GM19438 (cell line): ENCODE results near the gene TMCO5A.
"Not testable (repeated sequence)": the region's sequence is repeated elsewhere in the genome, so short reads cannot be mapped to it uniquely, and the experiment has no call there.

Source experiments
- ATAC-seq: cut with Tn5 transposase; IDR thresholded peaks from one replicate; pipeline ENCODE4 v1.9.1; 2021; ENCODE audit warnings: low read depth; ENCODE audit not compliant: unreplicated experiment

Gene TMCO5A

DNA sequence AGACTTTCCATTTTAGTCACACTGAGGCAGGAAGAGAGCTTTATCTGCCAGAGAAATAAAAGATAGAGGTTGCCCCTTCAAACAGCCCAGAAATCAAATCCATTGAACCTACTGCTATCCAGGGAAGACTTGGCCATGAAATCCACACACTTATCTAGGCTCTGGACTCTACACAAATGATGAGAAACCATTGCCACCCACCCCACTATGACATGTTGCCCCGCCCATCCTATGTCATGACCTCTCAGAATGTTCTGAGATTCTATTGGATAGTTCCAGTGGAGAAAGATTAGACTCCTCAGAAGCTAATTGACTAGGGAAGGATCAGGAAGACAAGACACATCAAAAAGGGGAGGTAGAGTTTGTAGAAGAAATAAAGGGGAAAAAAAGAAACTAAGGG lies at the start of gene TMCO5A:
TSS of gene TMCO5A (plus strand) at position 301 of the 400 bp plus-strand sequence. CDS start 1,684 bp downstream, outside the sequence.
- no peak for ATAC-seq

DNA sequence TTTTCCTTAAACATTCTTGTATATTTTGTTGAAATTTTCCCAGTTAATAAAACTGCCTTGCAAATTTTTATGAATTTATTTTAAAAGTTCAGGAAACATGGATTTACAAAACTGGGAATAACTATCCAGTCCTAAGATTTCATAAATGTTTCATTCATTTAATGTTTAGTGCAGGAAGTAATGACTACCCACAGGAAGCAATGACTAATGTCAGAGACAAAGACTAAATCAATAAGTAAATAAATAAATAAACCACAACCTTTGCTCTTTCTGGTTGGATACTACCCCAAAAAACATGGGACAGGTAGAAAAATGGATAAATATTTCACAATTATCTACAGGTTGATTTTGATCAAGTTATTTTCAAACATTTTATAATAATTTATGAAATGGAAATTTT lies 48.8 kb upstream of the TMCO5A start:
- ATAC-seq, result no peak

DNA sequence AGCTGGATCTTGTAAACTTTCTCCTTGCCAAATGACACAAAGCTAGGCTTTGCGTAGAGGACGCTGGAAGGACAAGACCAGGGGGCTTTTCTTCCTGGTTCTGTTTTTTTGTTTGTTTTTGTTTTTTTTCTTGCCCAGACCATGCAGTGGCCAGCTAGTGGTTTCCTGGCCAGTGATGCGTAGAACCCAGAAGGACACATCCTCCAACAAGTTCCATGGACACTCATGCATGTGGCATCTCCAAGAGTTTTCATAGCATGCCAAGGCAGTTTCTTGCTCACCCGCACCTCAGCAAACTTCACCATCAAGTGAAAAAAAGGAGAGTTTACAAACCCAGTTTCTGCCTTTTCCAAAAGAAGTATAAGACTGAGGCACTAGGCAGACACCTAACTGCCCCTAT lies 46.1 kb upstream of the TMCO5A start:
- ATAC-seq, result no peak

DNA sequence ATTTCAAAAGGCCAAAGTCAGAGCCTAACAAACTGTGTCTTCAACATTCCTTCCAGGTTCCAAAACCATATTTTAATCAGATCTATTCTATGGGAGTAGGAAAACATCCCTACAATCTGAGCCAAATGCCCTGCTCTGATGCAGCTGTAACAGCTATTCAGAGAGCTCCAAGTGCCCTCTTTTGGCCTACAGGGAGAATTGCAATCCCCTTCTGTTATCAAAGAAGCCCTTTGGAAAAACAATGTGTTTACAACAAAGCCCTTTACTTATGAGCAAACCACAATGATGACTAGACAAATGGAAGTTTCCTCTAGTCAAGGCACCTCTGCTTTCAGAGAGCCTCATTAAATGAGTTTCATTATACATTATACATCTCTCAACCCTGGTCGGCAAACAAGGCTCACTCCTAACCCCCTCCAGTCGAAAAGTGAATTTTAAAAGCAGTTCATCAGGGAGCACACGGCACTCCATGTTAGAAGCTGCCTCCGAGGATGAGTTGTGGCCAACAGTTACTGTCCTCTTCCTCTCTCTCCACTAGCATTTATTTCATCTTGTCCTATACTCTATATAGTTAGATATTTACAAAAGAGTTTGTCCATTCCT lies 42.6 kb upstream of the TMCO5A start:
- ATAC-seq, result no peak

DNA sequence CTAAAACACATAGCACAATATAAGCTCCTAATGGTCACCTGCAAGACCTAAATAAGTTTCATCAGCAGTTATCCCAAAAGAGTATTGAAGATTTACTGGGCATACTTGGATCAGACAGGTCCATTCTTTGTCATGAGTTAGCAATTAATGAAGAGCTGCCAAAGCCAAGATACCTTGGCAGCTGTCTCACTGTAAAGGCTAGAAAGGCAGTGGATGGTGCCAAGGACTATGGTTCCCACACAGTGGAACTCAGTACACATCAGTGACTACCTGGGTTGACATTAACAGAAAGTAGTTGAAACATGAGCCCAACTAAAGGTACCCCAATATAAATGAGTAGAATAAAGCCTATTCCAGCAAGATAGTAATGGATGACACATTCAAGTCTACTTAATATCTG lies 41.1 kb upstream of the TMCO5A start:
- no peak for ATAC-seq

DNA sequence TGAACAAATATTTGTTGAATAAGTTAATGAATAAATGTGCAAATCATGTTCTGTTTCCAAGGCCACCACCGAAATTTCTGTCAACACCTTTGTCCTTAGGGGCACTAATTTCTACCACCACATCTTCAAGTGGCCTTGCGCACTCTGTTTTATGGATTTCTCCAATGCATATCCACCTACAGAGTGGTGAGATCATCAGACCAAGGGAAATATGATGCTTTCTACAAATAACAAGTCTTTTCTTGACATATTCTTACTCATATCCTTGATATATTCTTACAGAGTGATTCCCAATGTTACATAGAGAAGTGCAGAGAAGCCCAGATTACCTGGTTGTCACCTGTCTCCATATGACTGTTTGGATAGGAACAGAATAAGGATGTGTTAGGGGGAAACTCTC lies 36.1 kb upstream of the TMCO5A start:
- no peak for ATAC-seq

DNA sequence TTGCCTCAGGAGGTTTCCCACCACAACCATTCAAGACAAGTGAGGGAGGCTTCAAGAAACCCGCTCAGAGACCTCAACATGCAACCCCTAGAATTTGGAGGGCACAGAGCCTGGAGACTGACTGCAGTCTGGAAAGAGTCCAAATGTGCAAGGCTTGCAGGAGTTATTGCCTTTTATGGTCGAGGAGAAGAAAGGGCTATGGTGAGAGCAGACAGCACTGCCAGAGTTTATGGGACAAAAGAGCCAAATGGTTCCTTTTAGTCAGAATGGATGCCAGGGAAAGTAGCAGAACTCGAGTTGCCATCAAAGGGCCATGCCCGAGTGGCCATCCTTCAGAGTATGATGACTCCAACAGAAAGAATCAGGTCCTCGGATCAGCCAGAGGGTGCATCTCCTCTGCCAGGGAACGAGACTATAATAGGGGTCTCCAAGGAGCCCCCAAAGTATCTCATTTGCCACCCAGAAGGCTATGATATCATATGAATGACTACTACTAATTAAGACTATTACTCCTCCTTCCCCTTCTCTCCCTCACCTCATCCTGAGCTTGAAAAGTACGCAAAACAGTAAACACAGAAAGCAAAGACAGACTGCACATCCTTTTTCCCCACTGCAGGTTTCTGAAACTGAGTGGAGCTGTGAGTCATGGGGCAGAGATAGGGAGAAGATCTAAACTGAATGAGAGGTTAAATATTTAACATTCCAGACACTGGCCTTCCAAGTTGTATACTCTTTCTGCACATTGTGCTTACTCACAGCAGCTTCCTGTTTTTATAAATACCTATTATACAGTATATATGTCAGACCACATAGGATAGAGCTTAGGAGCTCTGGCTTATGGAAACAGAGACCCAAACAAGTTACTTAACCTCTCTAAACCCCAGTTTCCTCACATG lies 33.9 kb upstream of the TMCO5A start:
- no peak for ATAC-seq

DNA sequence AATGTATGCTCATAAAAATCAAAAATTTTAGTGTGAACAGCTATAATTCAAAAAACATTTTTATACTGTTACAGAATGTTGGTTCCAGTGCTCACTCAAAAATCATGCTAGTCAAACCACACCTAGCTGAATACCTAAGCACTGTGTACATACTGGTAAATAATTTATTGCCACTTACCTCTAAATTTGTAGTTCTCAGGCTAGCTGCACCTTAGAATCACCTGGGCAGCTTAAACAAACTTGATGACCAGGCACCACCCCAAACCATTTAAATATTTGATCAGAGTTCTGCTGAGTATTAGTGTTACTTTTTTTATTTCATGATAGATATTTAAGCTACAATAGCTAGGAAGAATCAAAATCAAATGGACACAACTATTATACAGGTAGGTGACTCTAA lies 32.3 kb upstream of the TMCO5A start:
- ATAC-seq, result no peak

DNA sequence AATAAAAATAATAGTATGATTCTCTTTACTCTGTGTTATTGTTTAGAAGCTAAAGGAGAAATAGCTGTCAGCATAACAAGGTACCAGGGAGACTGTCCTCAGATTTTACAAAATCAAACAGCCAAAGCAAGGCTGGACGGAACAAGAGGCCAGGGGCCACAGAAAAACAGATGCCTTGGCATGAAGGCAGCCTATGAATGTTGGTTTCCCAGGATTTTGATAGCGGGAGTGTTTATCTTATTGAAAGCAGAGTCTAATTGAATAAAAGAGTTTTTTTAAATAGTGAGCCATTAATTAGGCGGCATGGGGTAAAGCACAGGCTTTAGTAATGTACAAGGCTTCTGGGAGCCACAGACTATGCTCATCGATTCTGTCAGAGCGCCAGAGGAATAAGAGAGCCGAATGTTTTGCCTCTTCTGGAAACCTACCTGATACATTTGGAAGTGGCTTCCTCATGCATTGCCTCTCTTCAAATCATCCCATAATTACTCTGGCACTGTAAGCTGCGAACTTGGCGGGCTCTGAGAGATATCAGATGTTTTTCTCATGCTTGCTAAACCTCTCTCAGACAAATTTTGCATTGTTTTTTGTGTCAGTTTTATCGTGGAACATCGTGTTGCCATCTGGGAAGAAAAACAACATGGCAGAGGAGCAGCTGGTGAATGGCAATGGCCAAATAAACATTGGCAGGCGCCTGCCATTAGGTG lies 30.4 kb upstream of the TMCO5A start:
- no peak for ATAC-seq

DNA sequence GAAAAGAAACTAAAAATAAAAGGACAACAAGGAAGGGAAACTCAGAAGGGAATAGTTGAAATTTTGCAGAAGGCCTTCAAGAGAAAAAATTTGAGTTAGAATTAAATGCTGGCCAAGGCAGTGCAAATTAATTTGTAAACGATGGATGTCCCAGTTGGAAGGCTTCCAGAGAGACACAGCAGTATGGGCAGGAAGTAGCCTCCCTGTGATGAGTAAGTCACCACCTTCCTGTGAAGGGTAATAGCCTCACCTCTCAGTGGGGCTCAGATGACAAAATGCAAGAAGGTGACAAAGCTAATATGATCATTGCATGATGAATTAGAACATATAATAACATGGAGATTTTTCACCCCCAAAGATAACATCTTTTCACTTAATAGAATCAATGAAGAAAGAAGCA lies 27.3 kb upstream of the TMCO5A start:
- no peak for ATAC-seq

DNA sequence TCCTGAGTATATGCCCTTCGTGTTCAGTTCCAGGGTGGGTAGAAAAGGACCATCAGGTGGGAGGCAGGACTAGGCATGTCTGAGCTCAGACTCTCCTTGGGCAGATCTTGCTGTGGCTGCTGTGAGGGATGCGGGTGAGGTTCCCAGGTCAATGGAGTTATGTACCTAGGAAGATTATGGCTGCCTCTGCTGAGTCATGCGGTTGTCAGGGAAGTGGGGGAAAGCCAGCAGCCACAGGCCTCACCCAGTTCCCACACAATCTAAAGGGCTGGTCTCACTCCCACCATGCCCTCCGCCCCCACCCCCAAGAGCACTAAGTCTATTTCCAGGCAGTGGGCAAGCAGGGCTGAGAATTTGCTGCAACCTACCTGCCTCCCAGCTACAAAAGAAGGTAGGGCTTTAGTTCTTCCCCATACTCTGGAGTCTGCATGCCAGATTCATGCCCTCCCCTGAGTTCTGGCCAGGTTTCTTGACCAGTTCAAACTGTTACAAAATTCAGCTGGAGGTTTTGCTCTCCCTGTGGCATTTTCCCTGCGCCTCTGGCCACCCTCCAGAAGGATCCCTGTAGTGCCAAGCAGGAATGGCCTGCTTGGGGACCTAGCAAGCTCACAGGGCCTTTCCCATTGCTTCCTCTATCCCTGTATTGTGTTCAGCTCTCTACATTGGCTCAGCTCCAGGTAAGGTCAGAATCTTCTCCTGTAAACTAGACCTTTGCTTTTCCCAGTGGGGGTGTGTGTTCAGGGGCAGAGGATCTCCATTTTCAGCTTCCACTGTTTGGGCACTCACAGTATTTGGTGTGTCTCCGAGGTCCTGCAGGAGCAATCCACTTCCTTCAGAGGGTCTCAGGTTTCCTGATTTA lies 12.7 kb upstream of the TMCO5A start:
- no peak for ATAC-seq

DNA sequence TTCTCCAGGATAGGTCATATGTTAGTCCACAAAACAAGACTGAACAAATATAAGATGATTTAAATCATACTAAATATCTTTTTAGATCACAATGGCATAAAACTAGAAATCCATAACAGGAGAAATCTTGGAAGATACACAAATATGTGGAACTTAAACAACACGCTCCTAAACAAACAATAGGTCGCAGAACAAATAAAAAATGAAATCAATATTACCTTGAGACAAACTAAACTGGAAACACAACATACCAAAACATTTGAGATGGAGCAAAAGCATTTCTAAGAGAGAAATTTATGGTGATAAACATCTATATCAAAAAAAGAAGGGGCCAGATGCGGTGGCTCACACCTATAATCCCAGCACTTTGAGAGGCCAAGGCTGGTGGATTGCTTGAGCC lies 8.3 kb upstream of the TMCO5A start:
- ATAC-seq, result no peak

DNA sequence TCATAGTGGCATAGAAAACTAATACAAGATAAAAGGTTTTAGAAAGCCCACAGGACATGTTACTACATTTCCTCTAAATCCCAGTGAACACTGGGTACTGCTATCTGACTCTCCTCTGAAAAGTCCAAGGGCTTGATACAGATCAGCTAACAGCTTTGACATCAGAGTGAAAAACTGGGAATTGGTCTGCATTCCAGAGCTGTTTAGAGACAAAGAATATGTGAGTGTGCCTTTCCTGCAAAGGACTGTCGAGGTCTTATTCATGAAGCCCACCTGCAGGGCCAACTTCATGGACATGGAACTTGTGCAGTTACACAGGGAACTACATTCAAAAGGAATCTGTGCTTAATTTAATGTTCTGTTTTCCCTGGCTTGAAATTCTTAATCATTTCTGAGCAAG lies 5.2 kb upstream of the TMCO5A start:
- ATAC-seq, result no peak

DNA sequence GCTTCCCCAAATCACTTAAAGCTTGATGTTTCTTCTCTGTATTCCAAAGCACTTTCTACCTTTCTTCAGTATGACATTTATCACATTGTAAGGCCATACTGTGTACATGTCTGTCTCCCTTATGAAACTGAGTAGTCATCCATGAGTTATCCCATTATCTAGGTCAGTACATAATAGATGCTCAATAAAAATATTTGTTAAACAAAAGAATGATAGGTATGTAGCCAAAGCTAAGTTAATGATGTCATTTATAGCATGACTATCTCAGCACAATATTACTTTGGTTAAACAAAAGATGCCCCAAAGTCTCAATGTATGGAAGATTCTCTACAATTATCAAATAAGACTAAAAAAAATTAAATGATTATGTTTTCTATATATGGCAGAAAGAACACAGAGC lies 3.1 kb upstream of the TMCO5A start:
- no peak for ATAC-seq

DNA sequence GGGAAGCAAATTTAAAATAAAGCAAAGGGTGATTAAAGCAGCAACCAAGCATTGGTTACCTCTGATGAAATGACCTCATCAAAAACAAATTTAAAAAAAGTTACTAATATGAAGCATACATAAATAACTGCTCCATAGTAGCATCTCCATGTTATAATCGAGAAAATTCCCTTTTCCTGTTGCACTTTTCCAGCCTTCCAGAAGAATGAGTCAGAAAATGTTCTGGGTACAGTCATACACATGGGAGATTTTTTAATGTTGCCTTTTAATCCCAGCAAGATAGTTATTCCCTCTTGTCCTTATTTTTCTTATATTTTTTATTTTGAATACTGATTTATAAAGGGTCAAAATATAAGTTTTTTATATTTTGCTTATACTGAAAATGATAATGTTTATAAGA lies 2.6 kb upstream of the TMCO5A start:
- no peak for ATAC-seq

DNA sequence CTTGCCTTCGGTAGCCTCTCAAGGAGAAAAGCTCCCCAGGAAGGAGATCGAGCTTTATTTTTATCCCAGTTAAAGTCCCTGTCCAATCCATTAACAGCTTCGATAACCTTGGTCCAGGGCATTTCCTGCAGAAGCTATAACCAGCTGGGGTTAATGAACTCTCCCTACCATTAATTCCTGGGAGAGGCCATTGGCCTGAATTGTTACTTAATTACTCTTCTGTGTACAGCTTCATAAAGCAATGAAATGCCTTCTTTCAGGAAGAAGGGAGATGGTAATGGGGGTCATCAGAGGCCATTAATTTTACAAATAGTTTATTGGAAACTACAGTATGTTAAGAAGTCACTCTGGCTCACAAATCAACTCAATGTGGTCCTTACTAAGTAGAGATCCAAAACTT lies 1.9 kb upstream of the TMCO5A start:
- ATAC-seq, result no peak

DNA sequence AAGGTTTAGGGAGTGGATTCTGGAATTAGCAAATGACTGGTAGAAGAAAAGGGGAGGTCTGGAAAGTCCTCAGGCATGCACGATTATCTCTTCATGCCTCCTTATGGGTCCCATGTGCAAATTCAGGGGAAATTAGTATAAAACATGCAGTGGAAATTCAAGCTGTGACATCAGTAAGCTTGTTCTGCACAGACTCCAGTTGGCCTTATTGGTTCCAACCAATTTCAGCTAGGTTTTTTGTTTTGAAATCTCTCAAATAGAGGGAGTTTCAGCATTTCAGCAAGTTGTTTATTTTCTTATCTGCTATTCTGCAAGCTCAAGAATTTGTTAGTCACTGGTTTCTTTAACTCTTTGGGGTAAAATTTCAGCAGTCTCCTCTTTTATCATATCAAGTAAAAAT lies 774 bp upstream of the TMCO5A start:
- no peak for ATAC-seq

DNA sequence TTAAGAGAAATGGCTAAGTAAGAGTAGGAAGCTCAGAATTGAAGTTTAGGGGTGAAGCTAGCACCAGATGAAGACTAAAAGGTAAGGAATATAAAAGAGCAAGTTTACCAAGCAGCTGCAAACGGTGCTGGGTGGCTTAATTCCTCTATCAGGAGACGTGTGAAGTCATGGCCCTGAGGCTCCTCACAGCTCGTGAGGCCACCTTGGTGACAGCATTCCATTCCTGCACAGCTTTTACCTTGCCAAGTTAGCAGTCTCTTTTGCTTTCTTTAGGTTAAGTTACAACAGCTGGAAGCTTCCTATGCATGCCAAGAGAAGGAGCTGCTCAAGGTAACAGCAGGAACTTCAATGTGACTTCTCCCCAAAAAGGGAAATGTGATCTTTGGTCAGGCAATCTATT lies 6.4 kb downstream of the TMCO5A start:
- no peak for ATAC-seq

DNA sequence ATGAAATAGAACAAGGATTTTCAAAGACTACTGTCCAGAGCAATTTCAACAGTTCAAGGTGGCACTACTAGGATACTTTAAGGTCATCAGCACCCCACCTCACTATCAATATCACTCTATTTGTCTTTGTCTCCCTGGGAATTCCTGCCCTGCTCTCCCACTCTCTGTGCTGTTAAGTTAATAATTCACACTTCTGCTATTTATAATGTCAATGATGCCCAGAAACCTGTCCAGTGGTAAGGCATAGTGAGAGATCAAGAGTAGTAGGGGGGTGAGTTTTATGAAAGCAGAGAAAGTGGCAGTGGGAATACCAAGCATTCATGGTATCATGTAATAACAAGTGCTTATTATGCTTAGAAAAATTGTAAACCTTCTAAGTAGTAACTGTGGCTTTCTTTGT lies 7.3 kb downstream of the TMCO5A start:
- no peak for ATAC-seq

DNA sequence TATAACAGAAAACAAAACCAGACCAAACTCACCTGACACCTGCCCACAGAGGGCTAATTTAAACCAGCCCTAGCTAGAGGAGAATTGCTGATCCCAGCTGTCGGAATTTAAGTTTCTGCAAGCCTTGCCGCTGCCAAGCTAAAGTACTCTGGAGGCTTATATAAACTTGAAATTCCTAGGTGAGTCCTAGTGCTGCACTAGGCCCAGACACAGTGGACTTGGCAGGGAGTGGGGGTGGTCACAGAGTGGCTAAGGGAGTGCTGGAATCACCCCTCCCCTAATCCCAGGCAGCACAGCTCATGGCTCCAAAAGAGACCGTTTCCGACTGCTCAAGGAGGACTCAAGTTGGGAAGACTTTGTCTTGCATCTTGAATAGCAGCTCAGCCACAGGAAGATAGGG lies 17.6 kb downstream of the TMCO5A start:
- no peak for ATAC-seq

DNA sequence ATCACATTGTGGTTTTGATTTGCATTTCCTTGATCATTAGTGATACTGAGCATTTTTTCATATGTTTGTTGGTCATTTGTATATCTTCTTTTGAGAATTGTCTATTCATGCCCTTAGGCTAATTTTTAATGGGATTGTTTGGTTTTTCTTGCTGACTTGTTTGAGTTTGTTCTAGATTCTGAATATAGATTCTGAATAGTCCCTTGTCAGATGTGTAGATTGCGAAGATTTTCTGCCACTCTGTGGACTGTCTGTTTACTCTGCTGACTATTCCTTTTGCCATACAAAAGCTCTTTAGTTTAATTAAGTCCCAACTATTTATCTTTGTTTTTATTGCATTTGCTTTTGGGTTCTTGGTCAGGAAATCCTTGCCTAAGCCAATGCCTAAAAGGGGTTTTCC lies 26.3 kb downstream of the TMCO5A start:
- not testable (repeated sequence) for ATAC-seq
